GM13977 (cell line): ENCODE results near the gene MRRF.

ENCODE experiments used
- DNase-seq: peaks from one replicate; pipeline ENCODE4 v3.0.0; 2012; ENCODE audit warnings: low spot score
- CTCF ChIP-seq: IDR thresholded peaks from 2 replicates; pipeline ENCODE4 v1.5.1; 2012; ENCODE audit warnings: mild to moderate bottlenecking, control low read depth; ENCODE audit not compliant: insufficient read depth; ENCODE audit errors: extremely low read depth, missing control alignments
- in situ Hi-C: fragments of 300-500 bp; cut with MboI; formaldehyde crosslinking; loops from one replicate; pipeline ENCODE4 v1.12.0; 2022; ENCODE audit warnings: low sequenced_read_pairs, low pct_unique_long_range_greater_than_20kb, mixed read lengths, inconsistent platforms; ENCODE audit not compliant: unreplicated experiment

The MRRF gene

GRCh38 chr9:122287214-122287720, 22.6 kb downstream of the MRRF start:
- in situ Hi-C loops, result no loop called here
- TF ChIP-seq CTCF, result no peak
- no peak for DNase-seq

GRCh38 chr9:122291458-122291857, 26.8 kb downstream of the MRRF start:
- in situ Hi-C loops, result no loop called here

GRCh38 chr9:122294531-122294930, 29.8 kb downstream of the MRRF start:
- TF ChIP-seq CTCF, result no peak
- in situ Hi-C loops, result no loop called here
- no peak for DNase-seq

More at GRCh38 chr9:122291458-122291857, 26.8 kb downstream of the MRRF start:
- TF ChIP-seq CTCF, result no peak
- DNase-seq, result no peak

GRCh38 chr9:122297512-122297911, 32.8 kb downstream of the MRRF start:
- no peak for TF ChIP-seq CTCF
- DNase-seq, result no peak
- in situ Hi-C loops, result no loop called here

- in situ Hi-C loops, result no loop called here
- TF ChIP-seq CTCF, result no peak
- DNase-seq, result no peak
These were observed 37.8 kb downstream of the MRRF start for GRCh38 chr9:122302237-122303093.

GRCh38 chr9:122307061-122307460, 42.4 kb downstream of the MRRF start:
- no peak for TF ChIP-seq CTCF
- DNase-seq, result no peak
- in situ Hi-C loops, result no loop called here

GRCh38 chr9:122307925-122308324, 43.2 kb downstream of the MRRF start:
- DNase-seq, result no peak
- TF ChIP-seq CTCF, result no peak
- in situ Hi-C loops, result no loop called here
